Endodermal cell (in vitro differentiated cells): ENCODE results near the gene CCDC88C. TPM values are rescaled to one million over a fixed set of nuclear protein-coding genes. Genes with fewer than 3 reads are reported as not detected.
A peak's percentile ranks its signal among the peaks of the same experiment; 100 is the strongest.

Experiments
- DNase-seq: peaks from one replicate; pipeline ENCODE4 v3.0.0-alpha.2; 2017
- H3K27ac ChIP-seq: 2 replicates; pipeline ENCODE4 v1.5.1; 2013; ENCODE audit warnings: mild to moderate bottlenecking, low read depth, low read length, moderate library complexity
- H3K27me3 ChIP-seq: 2 replicates; pipeline ENCODE4 v1.6.1; 2013; ENCODE audit warnings: mild to moderate bottlenecking, low read length, moderate library complexity; ENCODE audit not compliant: insufficient read depth, control insufficient read depth, poor library complexity, severe bottlenecking
- H3K36me3 ChIP-seq: 2 replicates; pipeline ENCODE4 v1.7.0; 2013; ENCODE audit warnings: mild to moderate bottlenecking, low read length, moderate library complexity; ENCODE audit not compliant: control insufficient read depth, insufficient read depth
- H3K4me1 ChIP-seq: one replicate; pipeline ENCODE4 v1.7.0; 2013; ENCODE audit warnings: low read length; ENCODE audit not compliant: control insufficient read depth, insufficient read depth
- H3K4me3 ChIP-seq: 2 replicates; pipeline ENCODE4 v1.5.1; 2013; ENCODE audit warnings: mild to moderate bottlenecking, low read length, moderate library complexity
- H3K9ac ChIP-seq: 2 replicates; pipeline ENCODE4 v1.6.1; 2013; ENCODE audit warnings: mild to moderate bottlenecking, low read length, moderate library complexity; ENCODE audit not compliant: poor library complexity, severe bottlenecking; ENCODE audit errors: extremely low read depth
- H3K9me3 ChIP-seq: 2 replicates; pipeline ENCODE4 v1.6.1; 2013; ENCODE audit warnings: mild to moderate bottlenecking, low read length, moderate library complexity; ENCODE audit not compliant: control insufficient read depth
- H3K27ac Mint-ChIP-seq: 2 replicates; pipeline ENCODE4 v1.8.0; 2020; ENCODE audit warnings: mixed read lengths
- H3K27me3 Mint-ChIP-seq: 2 replicates; pipeline ENCODE4 v1.8.0; 2021; ENCODE audit warnings: mild to moderate bottlenecking, mixed read lengths; ENCODE audit not compliant: insufficient read depth
- H3K36me3 Mint-ChIP-seq: 2 replicates; pipeline ENCODE4 v1.8.0; 2020; ENCODE audit warnings: low read depth, mixed read lengths
- H3K4me1 Mint-ChIP-seq: 2 replicates; pipeline ENCODE4 v1.8.0; 2020; ENCODE audit warnings: mixed read lengths
- H3K4me3 Mint-ChIP-seq: 2 replicates; pipeline ENCODE4 v1.8.0; 2020; ENCODE audit warnings: mild to moderate bottlenecking, moderate library complexity, mixed read lengths
- H3K9me3 Mint-ChIP-seq: 2 replicates; pipeline ENCODE4 v1.8.0; 2020; ENCODE audit warnings: mild to moderate bottlenecking, mixed read lengths
- whole genome bisulfite sequencing, 2 experiments: methylation state at CpG; one replicate each; pipeline versions ENCODE4 v1.1.5 to v1.1.7; 2013; ENCODE audit warnings: missing lambda C conversion rate in 2 of 2, mixed read lengths in 1 of 2; ENCODE audit not compliant: insufficient coverage in 1 of 2, insufficient read length in 1 of 2; 5-methylcytosine and 5-hydroxymethylcytosine counted together
- total RNA-seq, 2 donors: library from RNA; stranded (reverse); fragmentation: NEBNext Ultra II Directional in 1 of 2; extraction: Animal tissue kit (Norgen Biotek cat#: 25700) in 1 of 2; gene quantifications; 2 replicates in 1 of 2; 3 replicates in 1 of 2; pipeline ENCODE4 v1.2.1, GENCODE V29; 2021
- TF ChIP-seq, protein P1 (sequence below): fragments of 200-600 bp; sonication (generic); conservative IDR thresholded peaks from 2 replicates; pipeline ENCODE4 v1.5.0; 2021; ENCODE audit warnings: antibody characterized with exemption, mild to moderate bottlenecking

Gene CCDC88C
- total RNA-seq, 2 donors from 2014 or later, result 50.0 to 50.5 TPM

GRCh38 chr14:91396013-91396660, 21.5 kb downstream of the CCDC88C start:
- H3K9me3 ChIP-seq, result peaks cover 5% of the 10 kb centered on the region
- H3K27ac Mint-ChIP-seq, result peak overlapping the region; percentile 77
- peaks cover 69% of the 10 kb centered on the region for H3K4me1 Mint-ChIP-seq
- peaks cover 1% of the 10 kb centered on the region for H3K9me3 Mint-ChIP-seq
- no peak overlapping the region for H3K4me3 ChIP-seq
- H3K27me3 ChIP-seq, result no peaks in the 10 kb centered on the region
- H3K36me3 ChIP-seq, result no peaks in the 10 kb centered on the region
- peak; percentile 60 for DNase-seq
- H3K27me3 Mint-ChIP-seq, result no peaks in the 10 kb centered on the region
- TF ChIP-seq, protein P1, sequence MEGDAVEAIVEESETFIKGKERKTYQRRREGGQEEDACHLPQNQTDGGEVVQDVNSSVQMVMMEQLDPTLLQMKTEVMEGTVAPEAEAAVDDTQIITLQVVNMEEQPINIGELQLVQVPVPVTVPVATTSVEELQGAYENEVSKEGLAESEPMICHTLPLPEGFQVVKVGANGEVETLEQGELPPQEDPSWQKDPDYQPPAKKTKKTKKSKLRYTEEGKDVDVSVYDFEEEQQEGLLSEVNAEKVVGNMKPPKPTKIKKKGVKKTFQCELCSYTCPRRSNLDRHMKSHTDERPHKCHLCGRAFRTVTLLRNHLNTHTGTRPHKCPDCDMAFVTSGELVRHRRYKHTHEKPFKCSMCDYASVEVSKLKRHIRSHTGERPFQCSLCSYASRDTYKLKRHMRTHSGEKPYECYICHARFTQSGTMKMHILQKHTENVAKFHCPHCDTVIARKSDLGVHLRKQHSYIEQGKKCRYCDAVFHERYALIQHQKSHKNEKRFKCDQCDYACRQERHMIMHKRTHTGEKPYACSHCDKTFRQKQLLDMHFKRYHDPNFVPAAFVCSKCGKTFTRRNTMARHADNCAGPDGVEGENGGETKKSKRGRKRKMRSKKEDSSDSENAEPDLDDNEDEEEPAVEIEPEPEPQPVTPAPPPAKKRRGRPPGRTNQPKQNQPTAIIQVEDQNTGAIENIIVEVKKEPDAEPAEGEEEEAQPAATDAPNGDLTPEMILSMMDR, result no peak
- peaks cover 12% of the 10 kb centered on the region for H3K4me1 ChIP-seq
- H3K27ac ChIP-seq, result no peak overlapping the region
- H3K36me3 Mint-ChIP-seq, result peaks cover 5% of the 10 kb centered on the region
- H3K4me3 Mint-ChIP-seq, result no peak overlapping the region
- H3K9ac ChIP-seq, result no peak overlapping the region
- WGBS, 2 experiments, result 79 to 81% methylated on average over 19 to 23 of the region's 23 CpGs

GRCh38 chr14:91395466-91395865, 22.2 kb downstream of the CCDC88C start:
- H3K4me3 ChIP-seq, result no peak overlapping the region
- Mint-ChIP-seq H3K36me3 (peaks cover 6% of the 10 kb centered on the region), H3K4me1 (peaks cover 66% of the 10 kb centered on the region), H3K9me3 (peaks cover 1% of the 10 kb centered on the region), H3K27ac (peak overlapping the region; percentile 77), H3K27me3 (no peaks in the 10 kb centered on the region), H3K4me3 (peak overlapping the region; percentile 22)
- H3K27ac ChIP-seq, result no peak overlapping the region
- no peaks in the 10 kb centered on the region for H3K27me3 ChIP-seq
- H3K9me3 ChIP-seq, result peaks cover 5% of the 10 kb centered on the region
- peaks cover 12% of the 10 kb centered on the region for H3K4me1 ChIP-seq
- TF ChIP-seq, protein P1, result no peak
- no peaks in the 10 kb centered on the region for H3K36me3 ChIP-seq
- no peak overlapping the region for H3K9ac ChIP-seq
- 71 to 87% methylated on average over 1 to 5 of the region's 5 CpGs for WGBS, 2 experiments
- peak; percentile 45 for DNase-seq

DNA sequence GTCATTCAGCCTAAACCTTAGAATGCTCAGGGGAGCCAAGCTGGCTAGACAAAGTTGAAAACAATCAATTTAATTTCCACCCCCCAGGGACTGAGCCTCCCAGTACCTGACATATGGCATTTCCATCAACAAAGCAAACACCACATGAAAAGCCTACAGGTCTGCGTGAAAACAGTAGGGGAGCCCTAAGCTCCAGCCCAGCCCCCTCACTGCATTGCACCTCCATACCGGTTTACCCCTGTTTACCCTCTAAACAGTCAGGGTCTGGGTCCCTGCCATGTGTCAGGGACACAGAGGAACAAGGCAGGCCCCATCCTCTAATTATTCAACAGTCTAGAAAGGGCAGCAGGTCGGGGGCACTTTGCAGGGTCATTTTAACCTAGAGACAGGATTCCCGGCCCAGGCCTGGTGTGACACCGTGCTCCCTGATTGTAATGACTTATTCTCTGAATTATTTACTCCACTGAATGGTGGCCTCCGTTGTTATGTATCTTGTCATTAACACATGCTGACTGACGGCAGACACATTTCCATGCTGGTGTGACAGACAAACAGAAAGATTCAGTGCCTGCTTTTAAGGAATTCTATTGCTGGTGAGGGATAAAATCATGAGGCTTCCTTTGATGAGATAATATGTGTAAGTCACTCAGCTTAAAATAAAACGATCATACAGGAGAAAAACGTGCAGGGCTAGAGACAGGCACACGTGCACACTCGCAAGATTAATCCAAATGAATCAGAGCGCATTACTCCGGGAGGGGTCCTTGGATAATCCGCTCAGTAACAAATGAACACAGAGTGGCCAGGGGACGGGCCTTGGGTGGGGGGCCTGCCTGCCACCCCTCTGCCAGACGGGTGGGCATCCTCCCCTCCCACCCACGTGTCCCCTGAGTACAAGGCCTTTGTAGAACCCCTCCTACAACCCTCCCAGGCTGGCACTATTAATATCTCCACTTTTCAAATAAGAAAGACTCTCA, 23.2 kb downstream of the CCDC88C start:
- Histone ChIP-seq H3K9me3 (peaks cover 5% of the 10 kb centered on the region), H3K9ac (no peak overlapping the region), H3K4me3 (no peak overlapping the region), H3K36me3 (no peaks in the 10 kb centered on the region), H3K27ac (peak overlapping the region; percentile 48), H3K27me3 (no peaks in the 10 kb centered on the region), H3K4me1 (peaks cover 12% of the 10 kb centered on the region)
- peaks cover 1% of the 10 kb centered on the region for H3K9me3 Mint-ChIP-seq
- H3K27me3 Mint-ChIP-seq, result no peaks in the 10 kb centered on the region
- peaks cover 11% of the 10 kb centered on the region for H3K36me3 Mint-ChIP-seq
- TF ChIP-seq, protein P1, result no peak
- WGBS, 2 experiments, result 78 to 81% methylated on average over 15 to 17 of the region's 17 CpGs
- H3K4me3 Mint-ChIP-seq, result no peak overlapping the region
- H3K4me1 Mint-ChIP-seq, result peaks cover 60% of the 10 kb centered on the region
- no peak for DNase-seq
- H3K27ac Mint-ChIP-seq, result peak overlapping the region; percentile 77
